ENCODE data around the gene RBM22. TPM values are rescaled to one million over a fixed set of nuclear protein-coding genes. Genes with fewer than 3 reads are reported as not detected.

Gene RBM22
- total RNA-seq, 1 experiment from 2014 or later = 57.3 TPM

DNA sequence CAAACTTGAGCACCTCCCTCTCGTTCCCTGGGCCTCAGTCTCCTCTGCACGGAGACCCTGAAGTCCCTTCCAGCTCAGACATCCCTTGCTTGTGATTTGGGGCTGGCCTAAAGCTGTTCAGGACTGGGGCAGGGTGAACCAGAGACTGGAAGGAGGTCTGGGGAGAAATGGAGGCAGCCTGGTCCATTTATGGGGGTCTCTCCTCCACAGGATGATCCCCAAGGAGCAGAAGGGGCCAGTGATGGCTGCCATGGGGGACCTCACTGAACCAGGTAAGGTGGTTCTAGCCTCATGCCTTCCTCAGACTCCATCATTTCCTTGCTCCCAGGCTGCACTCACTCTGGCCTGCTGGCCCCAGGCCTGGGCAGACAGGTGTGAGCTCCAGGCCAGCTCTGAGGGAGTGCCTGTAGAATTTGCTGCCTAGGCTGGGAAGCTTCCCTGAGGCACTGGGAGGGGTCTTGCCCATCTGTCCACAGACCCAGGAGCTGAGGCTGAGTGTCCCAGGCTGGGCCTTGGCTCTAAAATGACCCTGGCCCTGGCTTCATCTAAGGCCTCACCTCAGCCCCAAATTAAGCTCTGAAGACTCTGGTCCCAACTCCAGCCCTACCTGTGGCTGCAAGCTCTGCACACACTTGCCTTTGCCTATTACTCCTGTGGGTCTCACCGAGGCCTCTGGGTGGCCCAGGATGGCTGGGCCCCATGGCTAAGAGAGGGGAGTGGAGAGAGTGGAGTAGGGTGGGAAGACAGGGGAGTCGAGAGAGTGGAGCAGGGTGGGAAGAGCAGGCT is 37.9 kb downstream of the RBM22 start:
- Histone ChIP-seq H3K27me3 (ENCODE audit: insufficient read depth, low read depth) (peaks cover 20% of the 10 kb centered on the region), H3K36me3 (ENCODE audit: low read depth) (no peaks in the 10 kb centered on the region), H3K27ac (no peak overlapping the region), H3K9me2 (ENCODE audit: insufficient read depth) (no peaks in the 10 kb centered on the region), H3F3A (ENCODE audit: insufficient read depth, low read depth) (no peaks in the 10 kb centered on the region), H3K4me2 (no peak overlapping the region), H3K4me1 (replicated peaks; ENCODE audit: insufficient read depth) (no peaks in the 10 kb centered on the region), H3K79me2 (ENCODE audit: low read depth) (no peaks in the 10 kb centered on the region), H2AFZ (no peak overlapping the region), H4K20me1 (ENCODE audit: insufficient read depth) (no peaks in the 10 kb centered on the region), H3K9me3 (ENCODE audit: insufficient read depth, low read depth) (no peaks in the 10 kb centered on the region), H3K4me3 (no peak overlapping the region)
- TF ChIP-seq, protein P1, sequence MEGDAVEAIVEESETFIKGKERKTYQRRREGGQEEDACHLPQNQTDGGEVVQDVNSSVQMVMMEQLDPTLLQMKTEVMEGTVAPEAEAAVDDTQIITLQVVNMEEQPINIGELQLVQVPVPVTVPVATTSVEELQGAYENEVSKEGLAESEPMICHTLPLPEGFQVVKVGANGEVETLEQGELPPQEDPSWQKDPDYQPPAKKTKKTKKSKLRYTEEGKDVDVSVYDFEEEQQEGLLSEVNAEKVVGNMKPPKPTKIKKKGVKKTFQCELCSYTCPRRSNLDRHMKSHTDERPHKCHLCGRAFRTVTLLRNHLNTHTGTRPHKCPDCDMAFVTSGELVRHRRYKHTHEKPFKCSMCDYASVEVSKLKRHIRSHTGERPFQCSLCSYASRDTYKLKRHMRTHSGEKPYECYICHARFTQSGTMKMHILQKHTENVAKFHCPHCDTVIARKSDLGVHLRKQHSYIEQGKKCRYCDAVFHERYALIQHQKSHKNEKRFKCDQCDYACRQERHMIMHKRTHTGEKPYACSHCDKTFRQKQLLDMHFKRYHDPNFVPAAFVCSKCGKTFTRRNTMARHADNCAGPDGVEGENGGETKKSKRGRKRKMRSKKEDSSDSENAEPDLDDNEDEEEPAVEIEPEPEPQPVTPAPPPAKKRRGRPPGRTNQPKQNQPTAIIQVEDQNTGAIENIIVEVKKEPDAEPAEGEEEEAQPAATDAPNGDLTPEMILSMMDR (conservative IDR thresholded peaks at IDR 0.05) = no peak
- TF ChIP-seq EZH2 (IDR thresholded peaks at IDR 0.05; ENCODE audit: low read depth) = no peak
- CTCF ChIA-PET = no interaction called here
- BruUV-seq (replicated peaks) = no TSS peak
- intact Hi-C loops (cut with micrococcal nuclease; ENCODE audit: unreplicated experiment) = no loop called here
- POLR2A ChIA-PET (ENCODE audit: unreplicated experiment) = no interaction called here
- DNase-seq = no peak

DNA sequence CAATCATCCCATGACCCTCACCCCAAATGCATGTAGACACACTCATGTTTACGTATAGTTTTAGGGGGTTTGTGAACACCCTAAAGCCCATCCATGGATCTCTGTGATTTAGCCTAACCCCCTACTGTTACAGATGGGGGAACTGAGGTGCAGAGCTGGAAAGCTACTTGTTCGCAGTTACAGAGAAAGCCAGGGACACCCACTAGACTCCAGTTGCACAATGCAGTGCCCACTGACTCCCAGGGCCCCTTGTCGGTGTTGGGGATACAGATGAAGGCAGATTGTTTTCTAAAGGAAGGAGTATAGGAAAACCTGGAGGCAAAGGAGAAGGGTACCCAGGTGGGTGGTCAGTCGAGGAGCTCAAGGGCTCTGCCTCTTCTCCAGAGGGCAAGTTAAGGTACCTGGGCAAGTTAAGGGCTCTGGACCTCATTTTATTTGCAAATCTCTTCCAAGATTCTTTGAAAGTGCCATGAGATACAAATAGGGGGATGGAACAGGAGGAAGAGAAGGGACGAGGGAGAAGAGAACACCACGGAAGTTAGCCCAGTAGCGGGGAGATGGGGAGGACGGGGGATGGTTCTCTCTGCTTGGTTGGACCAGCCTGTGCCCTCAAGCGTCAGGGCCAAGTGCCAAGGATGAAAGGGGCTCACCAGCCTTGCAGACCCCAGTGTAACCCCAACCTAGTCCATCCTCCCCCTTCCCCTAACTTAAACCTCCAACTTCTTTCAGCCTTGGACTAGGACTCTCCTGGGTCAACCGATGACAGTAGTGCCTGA is 38.9 kb downstream of the RBM22 start:
- ChIA-PET POLR2A (ENCODE audit: unreplicated experiment) (interaction anchor here (0.6 kb wide), 1 partner anchor 21 kb away, joined by 7 read pairs; no protein-coding TSS in a partner anchor), CTCF (no interaction called here)
- TF ChIP-seq, protein P1 (conservative IDR thresholded peaks at IDR 0.05) = no peak
- TF ChIP-seq EZH2 (IDR thresholded peaks at IDR 0.05; ENCODE audit: low read depth) = no peak
- intact Hi-C loops (cut with micrococcal nuclease; ENCODE audit: unreplicated experiment) = no loop called here
- no peak for DNase-seq
- no peak overlapping the region for H2AFZ ChIP-seq
- peaks cover 20% of the 10 kb centered on the region for H3K27me3 ChIP-seq (ENCODE audit: insufficient read depth, low read depth)
- H4K20me1 ChIP-seq (ENCODE audit: insufficient read depth) = no peaks in the 10 kb centered on the region
- no TSS peak for BruUV-seq (replicated peaks)
- H3K27ac ChIP-seq = no peak overlapping the region
- no peaks in the 10 kb centered on the region for H3K36me3 ChIP-seq (ENCODE audit: low read depth)
- H3K9me2 ChIP-seq (ENCODE audit: insufficient read depth) = no peaks in the 10 kb centered on the region
- H3F3A ChIP-seq (ENCODE audit: insufficient read depth, low read depth) = no peaks in the 10 kb centered on the region
- no peak overlapping the region for H3K4me3 ChIP-seq
- H3K4me1 ChIP-seq (replicated peaks; ENCODE audit: insufficient read depth) = no peaks in the 10 kb centered on the region
- H3K4me2 ChIP-seq = no peak overlapping the region
- H3K79me2 ChIP-seq (ENCODE audit: low read depth) = no peaks in the 10 kb centered on the region
- no peaks in the 10 kb centered on the region for H3K9me3 ChIP-seq (ENCODE audit: insufficient read depth, low read depth)

DNA sequence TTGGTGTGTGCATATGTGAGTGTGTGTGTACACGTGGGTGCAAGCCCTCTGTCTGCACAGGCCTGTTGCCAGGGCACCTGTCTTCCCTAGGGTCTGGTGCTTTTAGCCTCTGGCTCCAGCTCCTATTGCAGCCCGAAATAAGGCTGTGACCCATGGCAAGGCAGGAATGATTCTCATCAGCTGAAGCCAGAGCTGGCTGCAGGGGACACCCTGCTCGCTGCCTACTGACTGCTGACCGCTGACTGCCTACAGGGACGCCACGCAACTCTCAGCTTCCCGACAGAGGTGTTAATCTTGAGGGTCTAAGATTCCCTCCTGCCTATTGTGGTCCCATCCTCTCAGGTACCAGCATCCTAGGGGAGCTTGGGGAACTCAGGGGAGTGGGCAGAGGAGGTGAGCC is 39.8 kb downstream of the RBM22 start, which contains the start of gene MYOZ3:
Gene MYOZ3, plus strand, starts transcription at position 166 of the 400 bp plus-strand sequence. CDS start 1,691 bp downstream, outside the sequence.
- no peaks in the 10 kb centered on the region for H3K9me2 ChIP-seq (ENCODE audit: insufficient read depth)
- no peaks in the 10 kb centered on the region for H3K4me1 ChIP-seq (replicated peaks; ENCODE audit: insufficient read depth)
- peaks cover 20% of the 10 kb centered on the region for H3K27me3 ChIP-seq (ENCODE audit: insufficient read depth, low read depth)
- H3K27ac ChIP-seq = no peak within 1 kb of the TSS
- TF ChIP-seq, protein P1 (conservative IDR thresholded peaks at IDR 0.05) = no peak
- TF ChIP-seq EZH2 (IDR thresholded peaks at IDR 0.05; ENCODE audit: low read depth) = no peak
- no peak within 1 kb of the TSS for H2AFZ ChIP-seq
- no TSS peak for BruUV-seq (replicated peaks)
- H3K4me3 ChIP-seq = no peak within 1 kb of the TSS
- H3K4me2 ChIP-seq = no peak within 1 kb of the TSS
- no peaks in the 10 kb centered on the region for H3K9me3 ChIP-seq (ENCODE audit: insufficient read depth, low read depth)
- POLR2A ChIA-PET (ENCODE audit: unreplicated experiment) = interaction anchor here (0.6 kb wide), 1 partner anchor 398 kb away, joined by 4 read pairs; no protein-coding TSS in a partner anchor
- no peaks in the 10 kb centered on the region for H3K36me3 ChIP-seq (ENCODE audit: low read depth)
- no peaks in the 10 kb centered on the region for H3F3A ChIP-seq (ENCODE audit: insufficient read depth, low read depth)
- H3K79me2 ChIP-seq (ENCODE audit: low read depth) = no peaks in the 10 kb centered on the region
- H4K20me1 ChIP-seq (ENCODE audit: insufficient read depth) = no peaks in the 10 kb centered on the region
- no peak for DNase-seq
- intact Hi-C loops (cut with micrococcal nuclease; ENCODE audit: unreplicated experiment) = no loop called here
- CTCF ChIA-PET = no interaction called here
